Embryonic facial prominence (tissue), 1 donor: Measurements from ENCODE around the gene TTYH2.
"Not testable (repeated sequence)": the region's sequence is repeated elsewhere in the genome, so short reads cannot be mapped to it uniquely, and the experiment has no call there.

Experiments used
- DNase-seq: peaks from one replicate; pipeline ENCODE4 v3.0.0-alpha.2; 2016; ENCODE audit errors: extremely low spot score

TTYH2 gene

GRCh38 chr17:74267054-74267453 lies 53.7 kb downstream of the TTYH2 start:
- not testable (repeated sequence) for DNase-seq

GRCh38 chr17:74267579-74267978 lies 54.2 kb downstream of the TTYH2 start:
- no peak for DNase-seq

- DNase-seq: no peak
Observed at GRCh38 chr17:74267987-74268499, 54.7 kb downstream of the TTYH2 start.

- no peak for DNase-seq
Observed at GRCh38 chr17:74268558-74268957, 55.2 kb downstream of the TTYH2 start.

- no peak for DNase-seq
Observed at GRCh38 chr17:74270333-74270732, 57.0 kb downstream of the TTYH2 start.

GRCh38 chr17:74271281-74271680 lies 57.9 kb downstream of the TTYH2 start:
- DNase-seq: no peak

GRCh38 chr17:74271901-74272561 lies 58.7 kb downstream of the TTYH2 start:
- DNase-seq: no peak

GRCh38 chr17:74272731-74273201 lies 59.4 kb downstream of the TTYH2 start:
- no peak for DNase-seq

GRCh38 chr17:74274060-74274708 lies 60.8 kb downstream of the TTYH2 start, which contains the start of gene DNAI2:
DNAI2 (plus strand) TSS chr17:74274234; CDS start chr17:74281818, 7,584 bp downstream.
- no peak for DNase-seq

GRCh38 chr17:74274709-74275340 lies 61.5 kb downstream of the TTYH2 start:
- DNase-seq: no peak

GRCh38 chr17:74276051-74276476 lies 62.7 kb downstream of the TTYH2 start:
- no peak for DNase-seq

- no peak for DNase-seq
Observed at GRCh38 chr17:74276541-74277009, 63.2 kb downstream of the TTYH2 start.

GRCh38 chr17:74277935-74278334 lies 64.6 kb downstream of the TTYH2 start:
- no peak for DNase-seq

- not testable (repeated sequence) for DNase-seq
Observed at GRCh38 chr17:74279617-74280016, 66.2 kb downstream of the TTYH2 start.

- DNase-seq: no peak
Observed at GRCh38 chr17:74280093-74280513, 66.7 kb downstream of the TTYH2 start.

GRCh38 chr17:74281799-74282198 lies 68.4 kb downstream of the TTYH2 start:
- DNase-seq: no peak

GRCh38 chr17:74282274-74282586 lies 68.9 kb downstream of the TTYH2 start:
- not testable (repeated sequence) for DNase-seq

GRCh38 chr17:74282587-74283370 lies 69.4 kb downstream of the TTYH2 start:
- no peak for DNase-seq

GRCh38 chr17:74283371-74283673 lies 70.0 kb downstream of the TTYH2 start:
- no peak for DNase-seq

GRCh38 chr17:74287031-74287602 lies 73.7 kb downstream of the TTYH2 start:
- no peak for DNase-seq

GRCh38 chr17:74288785-74289184 lies 75.4 kb downstream of the TTYH2 start:
- no peak for DNase-seq

GRCh38 chr17:74289688-74290087 lies 76.3 kb downstream of the TTYH2 start:
- DNase-seq: no peak
